Astrocyte of the cerebellum (primary cell): Measurements from ENCODE around the gene MIER3.

Experiments
- DNase-seq: peaks from one replicate; pipeline ENCODE4 v3.0.0-alpha.2; 2011; ENCODE audit warnings: low read depth
- H3K4me3 ChIP-seq: 2 replicates; pipeline ENCODE4 v1.5.1; 2011; ENCODE audit warnings: mild to moderate bottlenecking, low read depth, low read length, moderate library complexity
- CTCF ChIP-seq: IDR thresholded peaks from 2 replicates; pipeline ENCODE4 v1.5.1; 2012; ENCODE audit warnings: low read length, low read depth, moderate library complexity, mild to moderate bottlenecking; ENCODE audit errors: missing control alignments
- in situ Hi-C: cut with HindIII; loops from 2 replicates; pipeline ENCODE4 v1.10.0; 2017; ENCODE audit warnings: low sequenced_read_pairs

The MIER3 gene

GRCh38 chr5:56977822-56978221 is 25.9 kb upstream of the MIER3 start:
- DNase-seq, result no peak
- in situ Hi-C loops, result no loop called here
- TF ChIP-seq CTCF, result no peak

GRCh38 chr5:56977021-56977420 is 25.1 kb upstream of the MIER3 start:
- no peak overlapping the region for H3K4me3 ChIP-seq
- TF ChIP-seq CTCF, result no peak
- in situ Hi-C loops, result no loop called here
- DNase-seq, result no peak

More at GRCh38 chr5:56977822-56978221, 25.9 kb upstream of the MIER3 start:
- no peak overlapping the region for H3K4me3 ChIP-seq

GRCh38 chr5:56974241-56974640 is 22.3 kb upstream of the MIER3 start:
- no peak overlapping the region for H3K4me3 ChIP-seq
- DNase-seq, result no peak
- TF ChIP-seq CTCF, result no peak
- in situ Hi-C loops, result no loop called here

- in situ Hi-C loops, result no loop called here
- no peak for DNase-seq
- TF ChIP-seq CTCF, result no peak
- no peak overlapping the region for H3K4me3 ChIP-seq
Measured at GRCh38 chr5:56973473-56973872, 21.6 kb upstream of the MIER3 start.

- in situ Hi-C loops, result no loop called here
- no peak for TF ChIP-seq CTCF
- DNase-seq, result no peak
- H3K4me3 ChIP-seq, result no peak overlapping the region
Measured at GRCh38 chr5:56971275-56971674, 19.4 kb upstream of the MIER3 start.

- TF ChIP-seq CTCF, result no peak
- no peak overlapping the region for H3K4me3 ChIP-seq
- DNase-seq, result no peak
- in situ Hi-C loops, result no loop called here
Measured at GRCh38 chr5:56964173-56964572, 12.2 kb upstream of the MIER3 start.

- in situ Hi-C loops, result no loop called here
- TF ChIP-seq CTCF, result no peak
- no peak overlapping the region for H3K4me3 ChIP-seq
- DNase-seq, result no peak
Measured at GRCh38 chr5:56963246-56963645, 11.3 kb upstream of the MIER3 start.
